DOHH2 (cell line): Measurements from ENCODE around the gene MTHFD2L.
"Not testable (repeated sequence)": the region's sequence is repeated elsewhere in the genome, so short reads cannot be mapped to it uniquely, and the experiment has no call there.

Experiments used
- EZH2phosphoT487 ChIP-seq: fragments of 200-600 bp; sonication (generic); IDR thresholded peaks from 2 replicates; pipeline ENCODE4 v1.6.1; 2017; ENCODE audit warnings: borderline replicate concordance, mild to moderate bottlenecking, antibody characterized with exemption, low read length, moderate library complexity, mixed read lengths
- TF ChIP-seq, protein P1 (sequence below): fragments of 200-600 bp; sonication (generic); IDR thresholded peaks from one replicate; pipeline ENCODE4 v1.5.1; 2014; ENCODE audit warnings: antibody characterized with exemption, mild to moderate bottlenecking, low read depth, low read length; ENCODE audit not compliant: poor library complexity, severe bottlenecking

DNA sequence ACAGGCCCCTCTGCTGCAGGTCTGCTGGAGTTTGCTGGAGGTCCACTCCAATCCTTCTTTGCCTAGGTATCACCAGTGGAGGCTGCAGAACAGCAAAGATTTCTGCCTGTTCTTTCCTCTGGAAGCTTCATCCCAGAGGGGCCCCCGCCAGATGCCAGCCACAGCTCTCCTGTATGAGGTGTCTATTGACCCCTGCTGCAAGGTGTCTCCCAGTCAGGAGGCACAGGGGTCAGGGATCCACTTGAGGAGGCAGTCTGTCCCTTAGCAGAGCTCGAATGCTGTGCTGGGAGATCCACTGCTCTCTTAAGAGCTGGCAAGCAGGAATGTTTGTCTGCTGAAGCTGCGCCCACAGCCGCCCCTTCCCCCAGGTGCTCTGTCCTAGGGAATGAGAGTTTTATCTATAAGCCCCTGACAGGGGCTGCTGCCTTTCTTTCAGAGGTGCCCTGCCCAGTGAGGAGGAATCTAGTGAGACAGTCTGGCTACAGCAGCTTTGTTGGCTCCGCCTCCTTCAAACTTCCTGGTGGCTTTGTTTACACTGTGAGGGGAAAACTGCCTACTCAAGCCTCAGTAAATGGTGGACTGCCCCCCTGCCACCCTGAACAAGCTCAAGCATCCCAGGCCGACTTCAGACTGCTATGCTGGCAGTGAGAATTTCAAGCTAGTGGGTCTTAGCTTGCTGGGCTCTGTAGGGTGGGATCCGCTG lies 56.7 kb downstream of the MTHFD2L start:
- TF ChIP-seq, protein P1, sequence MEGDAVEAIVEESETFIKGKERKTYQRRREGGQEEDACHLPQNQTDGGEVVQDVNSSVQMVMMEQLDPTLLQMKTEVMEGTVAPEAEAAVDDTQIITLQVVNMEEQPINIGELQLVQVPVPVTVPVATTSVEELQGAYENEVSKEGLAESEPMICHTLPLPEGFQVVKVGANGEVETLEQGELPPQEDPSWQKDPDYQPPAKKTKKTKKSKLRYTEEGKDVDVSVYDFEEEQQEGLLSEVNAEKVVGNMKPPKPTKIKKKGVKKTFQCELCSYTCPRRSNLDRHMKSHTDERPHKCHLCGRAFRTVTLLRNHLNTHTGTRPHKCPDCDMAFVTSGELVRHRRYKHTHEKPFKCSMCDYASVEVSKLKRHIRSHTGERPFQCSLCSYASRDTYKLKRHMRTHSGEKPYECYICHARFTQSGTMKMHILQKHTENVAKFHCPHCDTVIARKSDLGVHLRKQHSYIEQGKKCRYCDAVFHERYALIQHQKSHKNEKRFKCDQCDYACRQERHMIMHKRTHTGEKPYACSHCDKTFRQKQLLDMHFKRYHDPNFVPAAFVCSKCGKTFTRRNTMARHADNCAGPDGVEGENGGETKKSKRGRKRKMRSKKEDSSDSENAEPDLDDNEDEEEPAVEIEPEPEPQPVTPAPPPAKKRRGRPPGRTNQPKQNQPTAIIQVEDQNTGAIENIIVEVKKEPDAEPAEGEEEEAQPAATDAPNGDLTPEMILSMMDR: not testable (repeated sequence)
- TF ChIP-seq EZH2phosphoT487: not testable (repeated sequence)
